Activated gamma-delta T cell treated with Interleukin-2 at 50 U/mL for 16 hours (primary cell): ENCODE data around the gene GCDH.
A peak's percentile ranks its signal among the peaks of the same experiment; 100 is the strongest.

Source experiments
- DNase-seq: peaks from one replicate; pipeline ENCODE4 v3.0.0-alpha.2; 2020

The GCDH gene

GRCh38 chr19:12943437-12944044, 52.6 kb downstream of the GCDH start:
- DNase-seq, result no peak

DNA sequence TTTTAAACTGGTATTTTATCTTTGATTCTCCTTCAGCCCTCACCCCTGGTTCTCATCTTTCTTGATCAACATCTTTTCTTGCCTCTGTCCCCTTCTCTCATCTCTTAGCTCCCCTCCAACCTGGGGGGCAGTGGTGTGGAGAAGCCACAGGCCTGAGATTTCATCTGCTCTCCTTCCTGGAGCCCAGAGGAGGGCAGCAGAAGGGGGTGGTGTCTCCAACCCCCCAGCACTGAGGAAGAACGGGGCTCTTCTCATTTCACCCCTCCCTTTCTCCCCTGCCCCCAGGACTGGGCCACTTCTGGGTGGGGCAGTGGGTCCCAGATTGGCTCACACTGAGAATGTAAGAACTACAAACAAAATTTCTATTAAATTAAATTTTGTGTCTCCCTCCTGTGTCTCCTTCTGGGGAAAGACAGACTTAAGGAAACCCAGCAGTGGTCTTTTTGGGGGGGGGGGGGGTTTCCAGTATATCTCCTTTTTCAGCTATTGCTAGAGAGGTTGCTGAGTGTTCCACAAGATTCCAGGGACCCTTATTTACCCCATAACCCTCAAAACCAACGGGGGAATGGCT, 53.2 kb downstream of the GCDH start:
- DNase-seq, result no peak

GRCh38 chr19:12945479-12946091, 54.6 kb downstream of the GCDH start, which contains the start of gene RAD23A:
TSS of gene RAD23A (plus strand) at chr19:12945862. CDS start at chr19:12945949, 87 bp downstream.
- DNase-seq, result peak; percentile 97

DNA sequence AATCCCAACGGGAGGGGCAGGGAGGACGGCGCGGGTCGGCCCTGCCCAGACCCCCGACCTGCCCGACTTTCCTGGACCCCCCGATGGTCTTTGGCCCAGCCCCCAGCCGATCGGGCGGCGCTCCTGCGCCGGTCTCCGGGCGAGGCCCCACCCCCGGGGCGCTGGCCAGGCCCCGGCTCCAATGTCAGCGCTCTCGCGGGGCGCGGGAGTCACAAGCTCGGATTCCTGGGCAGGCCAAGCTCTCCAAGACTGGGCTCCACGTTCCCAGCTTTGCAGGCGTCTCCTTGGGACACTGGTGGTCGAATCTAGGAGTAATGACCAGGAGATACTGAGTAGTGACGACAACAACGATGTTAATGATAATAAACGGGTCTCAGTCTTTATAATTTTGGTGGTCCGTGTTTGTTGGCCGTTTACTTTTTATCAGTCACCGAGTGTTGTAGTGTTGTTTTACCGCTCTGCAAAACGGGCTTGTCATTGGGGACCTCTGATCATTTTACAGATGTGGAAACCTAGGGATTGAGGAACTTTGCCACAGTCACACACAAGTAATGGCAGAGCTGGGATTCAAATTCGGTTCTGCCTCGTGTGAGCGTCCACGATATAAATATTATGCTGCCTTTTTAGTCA, 55.2 kb downstream of the GCDH start:
- DNase-seq, result peak; percentile 35

DNA sequence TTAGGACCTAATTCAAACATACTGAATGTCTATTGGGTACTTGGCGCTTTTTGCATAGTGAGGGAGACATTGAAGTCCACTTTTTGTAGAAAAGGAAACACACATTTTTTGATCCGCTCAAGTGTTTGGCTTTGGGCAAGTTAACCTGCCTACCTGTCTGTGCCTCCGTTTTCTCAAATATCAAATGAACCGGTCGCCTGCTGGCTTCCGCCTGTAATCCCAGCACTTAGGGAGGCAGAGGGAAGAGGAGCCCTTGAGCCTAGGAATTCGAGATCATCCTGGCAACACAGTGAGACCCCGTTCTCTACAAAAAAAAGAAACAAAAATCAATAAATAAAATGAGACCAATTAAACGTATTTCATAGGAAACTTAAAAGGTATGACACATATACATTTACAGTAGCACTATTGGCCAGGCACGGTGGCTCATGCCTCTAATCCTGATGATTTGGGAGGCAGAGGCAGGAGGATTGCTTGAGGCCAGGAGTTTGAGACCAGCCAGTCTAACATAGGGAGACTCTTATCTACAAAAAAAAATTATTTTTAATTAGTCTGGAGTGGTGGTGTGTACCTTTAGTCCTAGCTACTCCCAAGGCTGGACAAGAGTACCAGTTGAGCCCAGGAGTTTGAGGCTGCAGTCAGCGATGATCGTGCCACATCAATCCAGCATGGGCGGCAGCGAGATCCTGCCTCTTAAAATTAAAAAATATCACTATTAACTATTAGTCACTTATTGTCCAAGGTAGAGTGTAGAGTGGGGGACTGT, 56.0 kb downstream of the GCDH start:
- DNase-seq, result no peak

DNA sequence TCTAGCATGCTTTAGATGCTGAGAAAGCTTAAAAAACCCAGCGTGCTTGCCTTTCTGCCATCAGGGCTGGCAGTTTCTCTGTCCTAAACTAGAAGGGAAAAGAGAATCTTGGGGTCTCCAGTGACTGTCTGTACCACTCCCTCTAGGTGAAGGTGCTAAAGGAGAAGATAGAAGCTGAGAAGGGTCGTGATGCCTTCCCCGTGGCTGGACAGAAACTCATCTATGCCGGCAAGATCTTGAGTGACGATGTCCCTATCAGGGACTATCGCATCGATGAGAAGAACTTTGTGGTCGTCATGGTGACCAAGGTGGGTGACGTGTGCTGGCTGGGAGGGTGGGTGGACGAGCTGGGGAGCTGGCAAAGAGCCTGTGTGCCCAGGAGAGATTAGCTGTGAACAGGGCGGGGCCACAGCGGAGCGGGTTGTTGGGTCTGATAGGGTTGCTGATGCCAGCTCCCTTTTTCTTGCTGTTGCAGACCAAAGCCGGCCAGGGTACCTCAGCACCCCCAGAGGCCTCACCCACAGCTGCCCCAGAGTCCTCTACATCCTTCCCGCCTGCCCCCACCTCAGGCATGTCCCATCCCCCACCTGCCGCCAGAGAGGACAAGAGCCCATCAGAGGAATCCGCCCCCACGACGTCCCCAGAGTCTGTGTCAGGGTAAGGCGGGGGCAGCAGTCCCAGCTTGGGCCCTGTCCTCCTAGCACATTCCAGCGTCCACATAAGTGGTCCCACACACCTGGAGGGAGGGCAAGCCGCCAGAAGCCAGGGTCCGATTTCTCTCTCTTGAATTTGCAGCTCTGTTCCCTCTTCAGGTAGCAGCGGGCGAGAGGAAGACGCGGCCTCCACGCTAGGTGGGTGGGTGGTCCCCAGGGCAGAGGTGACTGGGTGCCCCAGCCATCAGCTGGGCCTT, 57.0 kb downstream of the GCDH start:
- DNase-seq, result no peak

GRCh38 chr19:12948612-12949362, 57.8 kb downstream of the GCDH start:
- DNase-seq, result no peak
